Osteocyte (in vitro differentiated cells): ENCODE measurements around the gene BZW2. TPM values are rescaled to one million over a fixed set of nuclear protein-coding genes. Genes with fewer than 3 reads are reported as not detected.

Source experiments
- DNase-seq: peaks from one replicate; pipeline ENCODE4 v3.0.0; 2021; ENCODE audit warnings: mixed read lengths; ENCODE audit not compliant: unreplicated experiment; ENCODE audit errors: extremely low spot score
- H3K27ac Mint-ChIP-seq: one replicate; pipeline ENCODE4 v1.8.0; 2021; ENCODE audit warnings: mild to moderate bottlenecking, mixed read lengths; ENCODE audit not compliant: unreplicated experiment
- H3K27me3 Mint-ChIP-seq: one replicate; pipeline ENCODE4 v1.8.0; 2021; ENCODE audit warnings: mixed read lengths; ENCODE audit not compliant: unreplicated experiment
- H3K36me3 Mint-ChIP-seq: one replicate; pipeline ENCODE4 v1.8.0; 2021; ENCODE audit warnings: mixed read lengths; ENCODE audit not compliant: unreplicated experiment
- H3K4me1 Mint-ChIP-seq: one replicate; pipeline ENCODE4 v1.8.0; 2021; ENCODE audit warnings: mixed read lengths; ENCODE audit not compliant: unreplicated experiment
- H3K4me3 Mint-ChIP-seq: one replicate; pipeline ENCODE4 v1.8.0; 2021; ENCODE audit warnings: mild to moderate bottlenecking, moderate library complexity, mixed read lengths; ENCODE audit not compliant: unreplicated experiment
- H3K9me3 Mint-ChIP-seq: one replicate; pipeline ENCODE4 v1.8.0; 2021; ENCODE audit warnings: mixed read lengths; ENCODE audit not compliant: unreplicated experiment
- CTCF ChIP-seq: fragments of 200-600 bp; sonication (generic); IDR thresholded peaks from 2 replicates; pipeline ENCODE4 v1.5.0; 2021; ENCODE audit warnings: antibody characterized with exemption, mild to moderate bottlenecking, moderate library complexity
- total RNA-seq: library from RNA; stranded (reverse); gene quantifications from 2 replicates; pipeline ENCODE4 v1.2.1, GENCODE V29; 2021

BZW2 gene
- total RNA-seq, 1 donor from 2014 or later, result 61.3 TPM

GRCh38 chr7:16732828-16733227 lies 86.8 kb downstream of the BZW2 start:
- no peak overlapping the region for H3K27ac Mint-ChIP-seq
- no peak overlapping the region for H3K4me3 Mint-ChIP-seq
- H3K4me1 Mint-ChIP-seq, result no peaks in the 10 kb centered on the region
- H3K9me3 Mint-ChIP-seq, result no peaks in the 10 kb centered on the region
- H3K36me3 Mint-ChIP-seq, result no peaks in the 10 kb centered on the region
- DNase-seq, result no peak
- no peaks in the 10 kb centered on the region for H3K27me3 Mint-ChIP-seq
- no peak for TF ChIP-seq CTCF

- TF ChIP-seq CTCF, result no peak
- H3K9me3 Mint-ChIP-seq, result no peaks in the 10 kb centered on the region
- H3K27me3 Mint-ChIP-seq, result no peaks in the 10 kb centered on the region
- DNase-seq, result no peak
- no peaks in the 10 kb centered on the region for H3K4me1 Mint-ChIP-seq
- H3K4me3 Mint-ChIP-seq, result no peak overlapping the region
- H3K27ac Mint-ChIP-seq, result no peak overlapping the region
- H3K36me3 Mint-ChIP-seq, result no peaks in the 10 kb centered on the region
Observed at GRCh38 chr7:16734148-16734726, 88.3 kb downstream of the BZW2 start.

- H3K4me3 Mint-ChIP-seq, result no peak overlapping the region
- H3K27ac Mint-ChIP-seq, result no peak overlapping the region
- no peak for TF ChIP-seq CTCF
- no peak for DNase-seq
- H3K9me3 Mint-ChIP-seq, result no peaks in the 10 kb centered on the region
- no peaks in the 10 kb centered on the region for H3K27me3 Mint-ChIP-seq
- no peaks in the 10 kb centered on the region for H3K4me1 Mint-ChIP-seq
- H3K36me3 Mint-ChIP-seq, result no peaks in the 10 kb centered on the region
Observed at GRCh38 chr7:16735020-16735419, 89.0 kb downstream of the BZW2 start.

GRCh38 chr7:16738011-16738688 lies 92.2 kb downstream of the BZW2 start:
- DNase-seq, result no peak
- Mint-ChIP-seq H3K27me3 (no peaks in the 10 kb centered on the region), H3K27ac (no peak overlapping the region), H3K36me3 (no peaks in the 10 kb centered on the region), H3K4me3 (no peak overlapping the region), H3K9me3 (no peaks in the 10 kb centered on the region), H3K4me1 (no peaks in the 10 kb centered on the region)
- TF ChIP-seq CTCF, result no peak

- Mint-ChIP-seq H3K27ac (no peak overlapping the region), H3K27me3 (no peaks in the 10 kb centered on the region), H3K4me1 (no peaks in the 10 kb centered on the region), H3K36me3 (no peaks in the 10 kb centered on the region), H3K9me3 (no peaks in the 10 kb centered on the region), H3K4me3 (no peak overlapping the region)
- no peak for DNase-seq
- TF ChIP-seq CTCF, result no peak
Observed at GRCh38 chr7:16739863-16740622, 94.1 kb downstream of the BZW2 start.
